GM23248 (cell line): ENCODE results near the gene CLDND2. TPM values are rescaled to one million over a fixed set of nuclear protein-coding genes. Genes with fewer than 3 reads are reported as not detected.

Source experiments
- DNase-seq: peaks from one replicate; pipeline ENCODE4 v3.0.0-alpha.2; 2015
- H2AFZ ChIP-seq: fragments of 200-600 bp; sonication (generic); 2 replicates; pipeline ENCODE4 v1.6.1; 2016; ENCODE audit warnings: antibody characterized with exemption
- H3F3A ChIP-seq: fragments of 200-600 bp; sonication (generic); 2 replicates; pipeline ENCODE4 v1.6.1; 2016; ENCODE audit warnings: mild to moderate bottlenecking, antibody characterized with exemption, mixed run types; ENCODE audit not compliant: insufficient read depth
- H3K27ac ChIP-seq: fragments of 200-600 bp; sonication (generic); 2 replicates; pipeline ENCODE4 v1.5.1; 2016; ENCODE audit warnings: mild to moderate bottlenecking
- H3K27me3 ChIP-seq: fragments of 200-600 bp; sonication (generic); replicated peaks from 2 replicates; pipeline ENCODE4 v1.6.1; 2016; ENCODE audit warnings: mild to moderate bottlenecking; ENCODE audit not compliant: insufficient read depth
- H3K36me3 ChIP-seq: fragments of 200-600 bp; sonication (generic); 2 replicates; pipeline ENCODE4 v1.6.1; 2016; ENCODE audit warnings: low read depth, mild to moderate bottlenecking
- H3K4me1 ChIP-seq: fragments of 200-600 bp; sonication (generic); 2 replicates; pipeline ENCODE4 v1.6.1; 2016; ENCODE audit warnings: mild to moderate bottlenecking; ENCODE audit not compliant: insufficient read depth
- H3K4me2 ChIP-seq: fragments of 200-600 bp; sonication (generic); one replicate; pipeline ENCODE4 v1.6.1; 2016; ENCODE audit warnings: mild to moderate bottlenecking; ENCODE audit not compliant: unreplicated experiment
- H3K4me3 ChIP-seq: fragments of 200-600 bp; sonication (generic); 2 replicates; pipeline ENCODE4 v1.5.1; 2016; ENCODE audit warnings: mild to moderate bottlenecking
- H3K79me2 ChIP-seq: fragments of 200-600 bp; sonication (generic); 2 replicates; pipeline ENCODE4 v1.6.1; 2016; ENCODE audit warnings: mild to moderate bottlenecking; ENCODE audit not compliant: insufficient read depth
- H3K9ac ChIP-seq: fragments of 200-600 bp; sonication (generic); 2 replicates; pipeline ENCODE4 v1.6.1; 2016; ENCODE audit warnings: mild to moderate bottlenecking
- H3K9me2 ChIP-seq: fragments of 200-600 bp; sonication (generic); 2 replicates; pipeline ENCODE4 v1.6.1; 2016; ENCODE audit warnings: mixed run types, mild to moderate bottlenecking, moderate library complexity; ENCODE audit not compliant: insufficient read depth
- H3K9me3 ChIP-seq: fragments of 200-600 bp; sonication (generic); one replicate; pipeline ENCODE4 v1.6.1; 2017; ENCODE audit warnings: low read depth
- H4K20me1 ChIP-seq: fragments of 200-600 bp; sonication (generic); 2 replicates; pipeline ENCODE4 v1.6.0; 2016; ENCODE audit not compliant: insufficient read depth
- EZH2 ChIP-seq: fragments of 200-600 bp; sonication (generic); IDR thresholded peaks from 2 replicates; pipeline ENCODE4 v1.6.1; 2018; ENCODE audit warnings: antibody characterized with exemption, mild to moderate bottlenecking; ENCODE audit not compliant: insufficient read depth, poor library complexity, severe bottlenecking
- EZH2phosphoT487 ChIP-seq: fragments of 200-600 bp; sonication (generic); IDR thresholded peaks from 2 replicates; pipeline ENCODE4 v1.6.1; 2018; ENCODE audit warnings: antibody characterized with exemption, moderate library complexity, mild to moderate bottlenecking, low read depth; ENCODE audit not compliant: insufficient read depth
- WGBS, 2 experiments: methylation state at CpG; one replicate each; pipeline ENCODE4 v1.1.6; 2015 to 2017; ENCODE audit warnings: low lambda C conversion rate in 2 of 2, low coverage in 1 of 2; ENCODE audit errors: missing lambda C conversion rate in 2 of 2; 5-methylcytosine and 5-hydroxymethylcytosine counted together
- in situ Hi-C: fragments of 300-500 bp; cut with MboI; formaldehyde crosslinking; loops from 2 replicates; pipeline ENCODE4 v1.15.0; 2020
- polyA plus RNA-seq: library from polyadenylated mRNA; unstranded; fragments of >200 nt; fragmentation: Nextera tagmentation; extraction: Ambion mirVana; gene quantifications from 2 replicates; pipeline ENCODE4 v1.2.1, GENCODE V29; 2016
- total RNA-seq: library from RNA; depleted of rRNA; stranded (reverse); fragments of >200 nt; shearing (Covaris generic); gene quantifications from 2 replicates; pipeline ENCODE4 v1.2.3, GENCODE V29; 2014

Gene CLDND2
- total and polyA plus RNA-seq, 2 experiments from 2014 or later: 1.0 TPM; not detected in 1

- DNase-seq: no peak
- in situ Hi-C loops: no loop called here
- WGBS, 2 experiments: 51 to 61% methylated on average over 10 to 11 of the region's 11 CpGs
These were observed 6.9 kb upstream of the CLDND2 start for GRCh38 chr19:51375504-51376221.

DNA sequence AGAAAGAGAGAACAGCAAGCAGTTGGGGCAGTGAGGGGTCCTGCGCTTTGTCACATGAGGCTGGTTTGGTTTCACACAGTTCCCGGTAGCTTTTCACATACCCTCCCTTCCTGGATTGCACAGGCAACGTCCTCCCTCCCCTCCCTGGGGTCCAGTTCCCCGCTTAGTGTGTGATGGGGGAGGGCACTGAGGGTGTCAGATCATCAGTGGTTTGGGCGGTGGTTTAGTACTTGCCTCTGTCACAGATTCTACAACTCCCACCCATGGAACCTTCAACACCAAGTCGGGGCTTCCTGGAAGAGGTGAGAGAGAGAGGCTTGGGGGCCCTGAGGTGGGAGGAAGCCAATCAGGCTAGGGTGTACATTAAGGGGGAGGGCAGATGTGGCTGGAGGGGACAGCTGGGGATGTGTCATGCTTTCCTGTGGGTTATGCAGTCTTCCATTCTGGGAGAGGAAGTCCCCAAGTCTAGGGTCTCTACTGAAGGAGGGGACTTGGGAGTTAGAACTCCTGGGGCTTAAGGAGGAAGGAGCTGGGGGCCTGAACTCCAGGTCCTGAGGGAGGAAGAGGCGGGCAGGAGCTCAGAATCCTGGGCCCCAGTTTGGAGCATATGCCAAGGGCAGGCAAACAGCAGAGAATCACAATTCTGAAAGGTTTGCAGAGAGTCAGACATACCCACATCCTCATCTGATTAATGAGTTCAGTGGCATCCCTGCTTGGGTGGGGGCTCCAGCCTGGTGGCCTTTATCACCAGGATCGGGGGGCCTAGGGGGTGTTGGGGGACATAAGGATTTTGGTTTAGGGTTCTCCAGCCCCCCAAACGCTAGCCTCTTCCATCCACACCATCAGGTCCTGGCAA is 4.1 kb upstream of the CLDND2 start, which contains the start of gene NKG7:
Gene NKG7, minus strand, starts transcription at position 6 of the 856 bp plus-strand sequence. CDS start 119 bp downstream, outside the sequence.
- H4K20me1 ChIP-seq: no peaks in the 10 kb centered on the region
- H3K4me2 ChIP-seq: no peak within 1 kb of the TSS
- H3K27me3 ChIP-seq: no peaks in the 10 kb centered on the region
- H3K36me3 ChIP-seq: no peaks in the 10 kb centered on the region
- 34 to 36% methylated on average over 9 of the region's 9 CpGs for WGBS, 2 experiments
- H3K79me2 ChIP-seq: no peaks in the 10 kb centered on the region
- DNase-seq: no peak
- in situ Hi-C loops: no loop called here
- no peak within 1 kb of the TSS for H3K9ac ChIP-seq
- no peaks in the 10 kb centered on the region for H3K9me2 ChIP-seq
- no peak within 1 kb of the TSS for H3K27ac ChIP-seq
- no peaks in the 10 kb centered on the region for H3K9me3 ChIP-seq
- no peaks in the 10 kb centered on the region for H3K4me1 ChIP-seq
- no peak within 1 kb of the TSS for H2AFZ ChIP-seq
- H3K4me3 ChIP-seq: no peak within 1 kb of the TSS
- no peak for TF ChIP-seq EZH2
- no peak for TF ChIP-seq EZH2phosphoT487
- H3F3A ChIP-seq: no peaks in the 10 kb centered on the region

More at GRCh38 chr19:51375504-51376221, 6.9 kb upstream of the CLDND2 start:
- H3K36me3 ChIP-seq: no peaks in the 10 kb centered on the region
- no peaks in the 10 kb centered on the region for H4K20me1 ChIP-seq
- no peaks in the 10 kb centered on the region for H3K9me3 ChIP-seq
- H3K4me1 ChIP-seq: no peaks in the 10 kb centered on the region
- H2AFZ ChIP-seq: no peak overlapping the region
- H3F3A ChIP-seq: no peaks in the 10 kb centered on the region
- H3K4me2 ChIP-seq: no peak overlapping the region
- H3K4me3 ChIP-seq: no peak overlapping the region
- H3K27ac ChIP-seq: no peak overlapping the region
- H3K79me2 ChIP-seq: no peaks in the 10 kb centered on the region
- H3K9ac ChIP-seq: no peak overlapping the region
- TF ChIP-seq EZH2phosphoT487 (no peak), EZH2 (no peak)
- H3K27me3 ChIP-seq: no peaks in the 10 kb centered on the region
- H3K9me2 ChIP-seq: no peaks in the 10 kb centered on the region

DNA sequence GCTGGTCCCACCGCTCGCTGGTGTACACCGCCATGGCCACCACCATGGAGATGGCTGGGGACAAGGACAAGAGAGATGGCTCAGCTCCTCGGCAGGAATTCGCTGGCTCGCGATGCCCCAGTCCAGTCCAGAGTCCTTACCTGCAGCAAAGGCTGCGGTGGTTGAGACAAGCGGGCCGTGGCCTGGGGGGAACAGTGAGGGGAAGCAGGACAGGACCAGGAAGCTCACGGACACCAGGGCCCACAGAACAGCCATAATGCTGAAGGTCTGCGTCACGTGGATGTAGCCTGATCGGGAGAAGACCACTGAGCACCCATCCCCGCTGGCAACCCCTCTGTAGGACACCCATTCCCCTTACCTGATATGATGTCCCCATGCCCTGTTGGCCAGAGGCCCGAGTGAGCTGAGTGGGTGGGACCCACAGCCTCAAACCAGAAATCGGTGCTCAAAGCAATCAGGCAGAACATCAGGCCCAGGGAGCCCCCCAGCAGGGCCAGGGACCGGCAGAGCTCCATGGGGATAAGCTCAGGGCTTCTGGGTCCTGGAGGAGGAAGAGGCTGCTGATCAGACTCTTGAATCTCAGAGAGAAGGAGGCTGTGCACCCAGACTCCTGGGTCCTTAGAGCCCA is 3.3 kb upstream of the CLDND2 start:
- Histone ChIP-seq H3K4me1 (no peaks in the 10 kb centered on the region), H3K9ac (no peak overlapping the region), H3K4me3 (no peak overlapping the region), H4K20me1 (no peaks in the 10 kb centered on the region), H2AFZ (no peak overlapping the region), H3K9me3 (no peaks in the 10 kb centered on the region), H3K27me3 (no peaks in the 10 kb centered on the region), H3K4me2 (no peak overlapping the region), H3K9me2 (no peaks in the 10 kb centered on the region), H3F3A (no peaks in the 10 kb centered on the region), H3K79me2 (no peaks in the 10 kb centered on the region), H3K27ac (no peak overlapping the region), H3K36me3 (no peaks in the 10 kb centered on the region)
- DNase-seq: no peak
- TF ChIP-seq EZH2phosphoT487: no peak
- TF ChIP-seq EZH2: no peak
- WGBS, 2 experiments: 67 to 74% methylated on average over 17 to 18 of the region's 18 CpGs
- in situ Hi-C loops: no loop called here

DNA sequence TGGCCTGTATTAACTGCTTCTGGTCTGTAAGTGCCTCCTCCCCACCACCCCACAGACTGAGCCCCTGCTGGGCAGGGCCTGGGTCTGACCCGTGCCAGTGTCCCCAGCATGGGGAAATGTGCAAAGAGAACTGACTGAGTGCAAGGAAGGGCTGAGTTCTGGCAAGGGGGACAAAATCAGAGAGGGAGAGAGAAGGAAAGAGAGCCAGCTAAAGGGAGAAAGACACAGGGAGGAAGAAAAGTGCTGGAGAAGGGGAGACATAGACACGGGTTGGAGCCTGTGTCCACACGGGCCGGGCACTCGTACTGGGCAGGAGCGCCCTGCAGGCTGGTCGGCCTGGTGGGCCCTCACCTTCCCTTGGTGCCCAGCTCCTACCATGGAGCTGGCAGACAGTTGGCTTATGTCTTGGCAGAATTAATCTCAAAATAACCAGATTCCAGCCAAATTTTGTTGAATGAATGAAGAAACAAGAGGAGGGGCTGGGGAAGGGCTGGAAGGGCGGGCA is 2.4 kb upstream of the CLDND2 start:
- Histone ChIP-seq H3K4me3 (no peak overlapping the region), H2AFZ (no peak overlapping the region), H3K4me2 (no peak overlapping the region), H3K79me2 (no peaks in the 10 kb centered on the region), H3K27ac (no peak overlapping the region), H3K27me3 (no peaks in the 10 kb centered on the region), H3K36me3 (no peaks in the 10 kb centered on the region), H3K9me2 (no peaks in the 10 kb centered on the region), H3K9ac (no peak overlapping the region), H3F3A (no peaks in the 10 kb centered on the region), H4K20me1 (no peaks in the 10 kb centered on the region), H3K9me3 (no peaks in the 10 kb centered on the region), H3K4me1 (no peaks in the 10 kb centered on the region)
- in situ Hi-C loops: no loop called here
- TF ChIP-seq EZH2phosphoT487 (no peak), EZH2 (no peak)
- 59% methylated on average over 8 of the region's 8 CpGs for WGBS, 2 experiments
- no peak for DNase-seq
